Measurements from ENCODE around the gene PRKRA. TPM values are rescaled to one million over a fixed set of nuclear protein-coding genes. Genes with fewer than 3 reads are reported as not detected.

The PRKRA gene
- total RNA-seq, 1 donor from 2014 or later: 79.3 TPM

DNA sequence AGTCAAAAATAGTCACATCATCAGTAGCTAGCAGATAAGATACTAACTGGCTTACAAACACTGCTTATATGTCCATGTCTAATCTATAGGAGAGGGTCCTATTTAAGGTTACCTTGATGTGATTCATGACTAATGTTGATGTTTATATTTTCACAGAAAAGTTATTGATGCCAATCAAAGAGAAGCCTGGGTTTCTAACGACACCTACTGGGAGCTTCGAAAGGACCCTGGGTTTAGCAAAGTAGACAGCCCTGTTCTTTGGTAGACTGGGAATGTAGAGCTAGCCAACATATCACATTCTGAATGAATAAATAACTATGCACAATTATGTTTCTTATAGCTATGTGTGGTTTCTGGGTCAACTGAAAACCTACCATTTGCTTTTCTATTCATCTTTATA is 55.7 kb downstream of the PRKRA start:
- H3K4me3 ChIP-seq: no peak overlapping the region

DNA sequence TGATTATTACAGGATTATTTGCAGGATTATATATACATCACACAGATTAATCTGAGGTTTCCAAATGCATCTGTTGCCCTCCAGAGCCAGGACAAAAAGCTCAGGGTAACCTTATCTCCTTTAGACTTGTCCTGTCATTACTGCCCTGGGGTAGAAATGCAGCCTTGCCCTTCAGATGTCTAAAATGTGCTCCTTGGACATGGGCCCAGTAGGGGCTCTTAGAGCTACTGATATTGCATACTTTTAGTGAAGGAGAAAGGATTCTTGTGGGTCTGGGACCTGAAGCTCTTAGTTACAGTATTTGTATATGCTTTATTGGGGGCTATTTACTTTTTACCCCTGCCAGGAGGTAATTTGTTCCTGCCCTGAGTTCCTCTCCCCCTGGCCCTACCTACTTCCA is 56.1 kb downstream of the PRKRA start:
- no peaks in the 10 kb centered on the region for H3K36me3 ChIP-seq
- intact Hi-C loops (cut with DNase I): no loop called here
- H3K4me3 ChIP-seq: no peak overlapping the region
- DNase-seq (ENCODE audit: extremely low spot score in 2 of 2): no peak
- TF ChIP-seq, protein P1, sequence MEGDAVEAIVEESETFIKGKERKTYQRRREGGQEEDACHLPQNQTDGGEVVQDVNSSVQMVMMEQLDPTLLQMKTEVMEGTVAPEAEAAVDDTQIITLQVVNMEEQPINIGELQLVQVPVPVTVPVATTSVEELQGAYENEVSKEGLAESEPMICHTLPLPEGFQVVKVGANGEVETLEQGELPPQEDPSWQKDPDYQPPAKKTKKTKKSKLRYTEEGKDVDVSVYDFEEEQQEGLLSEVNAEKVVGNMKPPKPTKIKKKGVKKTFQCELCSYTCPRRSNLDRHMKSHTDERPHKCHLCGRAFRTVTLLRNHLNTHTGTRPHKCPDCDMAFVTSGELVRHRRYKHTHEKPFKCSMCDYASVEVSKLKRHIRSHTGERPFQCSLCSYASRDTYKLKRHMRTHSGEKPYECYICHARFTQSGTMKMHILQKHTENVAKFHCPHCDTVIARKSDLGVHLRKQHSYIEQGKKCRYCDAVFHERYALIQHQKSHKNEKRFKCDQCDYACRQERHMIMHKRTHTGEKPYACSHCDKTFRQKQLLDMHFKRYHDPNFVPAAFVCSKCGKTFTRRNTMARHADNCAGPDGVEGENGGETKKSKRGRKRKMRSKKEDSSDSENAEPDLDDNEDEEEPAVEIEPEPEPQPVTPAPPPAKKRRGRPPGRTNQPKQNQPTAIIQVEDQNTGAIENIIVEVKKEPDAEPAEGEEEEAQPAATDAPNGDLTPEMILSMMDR (IDR thresholded peaks at IDR 0.05): no peak
- TF ChIP-seq POLR2AphosphoS5 (IDR thresholded peaks at IDR 0.05; ENCODE audit: insufficient read depth in 1 of 2, low read depth in 1 of 2) (no peak), POLR2A (IDR thresholded peaks at IDR 0.05) (no peak)
- no peaks in the 10 kb centered on the region for H3K4me1 ChIP-seq
- no peaks in the 10 kb centered on the region for H3K27me3 ChIP-seq
- no peak overlapping the region for H3K27ac ChIP-seq
- no peaks in the 10 kb centered on the region for H3K9me3 ChIP-seq

More for the DNA sequence above, 55.7 kb downstream of the PRKRA start:
- Histone ChIP-seq H3K27ac (no peak overlapping the region), H3K4me1 (no peaks in the 10 kb centered on the region), H3K9me3 (no peaks in the 10 kb centered on the region), H3K27me3 (no peaks in the 10 kb centered on the region), H3K36me3 (no peaks in the 10 kb centered on the region)
- intact Hi-C loops (cut with DNase I): no loop called here
- TF ChIP-seq, protein P1 (IDR thresholded peaks at IDR 0.05): no peak
- no peak for TF ChIP-seq POLR2AphosphoS5 (IDR thresholded peaks at IDR 0.05; ENCODE audit: insufficient read depth in 1 of 2, low read depth in 1 of 2)
- no peak for TF ChIP-seq POLR2A (IDR thresholded peaks at IDR 0.05)
- DNase-seq (ENCODE audit: extremely low spot score in 2 of 2): no peak

DNA sequence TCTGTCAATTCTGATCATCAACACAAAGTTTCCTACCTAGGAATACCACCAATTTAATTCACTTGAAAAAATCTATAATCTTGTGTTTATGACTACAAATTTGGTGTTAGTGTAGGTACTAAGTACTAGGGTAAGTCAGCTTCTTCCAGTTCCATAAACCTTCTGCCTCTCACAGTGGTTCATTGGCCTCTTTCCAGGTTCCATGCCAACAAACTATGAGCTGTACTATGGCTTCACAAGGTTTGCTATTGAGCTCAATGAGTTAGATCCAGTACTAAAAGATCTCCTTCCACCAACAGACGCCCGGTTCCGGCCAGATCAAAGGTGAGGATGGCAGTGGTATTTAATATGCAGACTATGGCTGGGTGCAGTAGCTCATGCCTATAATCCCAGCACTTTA is 58.8 kb downstream of the PRKRA start:
- DNase-seq (ENCODE audit: extremely low spot score in 2 of 2): no peak
- H3K27me3 ChIP-seq: no peaks in the 10 kb centered on the region
- intact Hi-C loops (cut with DNase I): no loop called here

DNA sequence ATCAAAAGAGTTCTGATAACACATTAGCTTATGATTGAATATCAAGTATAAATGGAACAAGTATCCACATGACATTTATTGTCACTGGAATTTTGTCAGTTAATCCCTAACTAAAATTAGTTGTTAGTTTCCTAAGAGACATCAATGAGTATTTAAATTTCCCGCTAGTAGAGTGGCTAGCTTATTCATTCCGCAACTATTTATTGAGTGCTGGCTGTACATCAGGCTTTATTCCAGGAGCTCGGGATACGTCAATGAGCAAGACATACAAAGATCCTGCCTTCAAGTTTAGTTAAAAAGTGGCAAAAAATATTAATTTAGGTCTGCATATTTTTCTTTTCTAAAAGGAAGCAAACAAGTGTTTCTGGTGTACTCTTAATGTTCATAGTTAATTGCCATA is 59.3 kb downstream of the PRKRA start:
- intact Hi-C loops (cut with DNase I): no loop called here
- H3K27ac ChIP-seq: no peak overlapping the region

More for the DNA sequence above, 58.8 kb downstream of the PRKRA start:
- H3K4me1 ChIP-seq: no peaks in the 10 kb centered on the region
- H3K27ac ChIP-seq: no peak overlapping the region
- no peaks in the 10 kb centered on the region for H3K9me3 ChIP-seq
- TF ChIP-seq POLR2AphosphoS5 (IDR thresholded peaks at IDR 0.05; ENCODE audit: insufficient read depth in 1 of 2, low read depth in 1 of 2): no peak
- H3K4me3 ChIP-seq: no peak overlapping the region
- no peaks in the 10 kb centered on the region for H3K36me3 ChIP-seq

DNA sequence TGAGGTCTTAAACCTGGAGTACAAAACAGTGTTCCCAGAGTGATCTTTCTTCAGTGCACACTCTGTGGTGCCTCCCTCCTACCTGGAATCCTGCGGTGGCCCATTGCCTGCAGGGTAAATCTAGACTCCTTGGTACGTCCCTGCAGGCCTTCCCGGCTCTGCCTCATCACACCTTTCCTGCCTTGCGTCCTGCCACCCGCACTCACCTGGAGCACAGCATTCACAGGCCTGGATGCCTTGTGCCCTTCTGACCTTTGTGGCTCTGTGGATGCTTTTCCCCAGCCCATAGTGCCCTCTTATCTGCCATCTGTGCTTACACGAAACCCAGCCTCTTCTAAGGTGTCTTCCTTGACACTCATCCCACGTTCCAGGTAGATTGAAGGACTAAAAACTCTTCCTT is 62.7 kb downstream of the PRKRA start:
- Histone ChIP-seq H3K4me1 (no peaks in the 10 kb centered on the region), H3K36me3 (no peaks in the 10 kb centered on the region), H3K27ac (no peak overlapping the region), H3K27me3 (no peaks in the 10 kb centered on the region), H3K4me3 (no peak overlapping the region), H3K9me3 (no peaks in the 10 kb centered on the region)
- intact Hi-C loops (cut with DNase I): no loop called here
- DNase-seq (ENCODE audit: extremely low spot score in 2 of 2): no peak
- TF ChIP-seq POLR2A (IDR thresholded peaks at IDR 0.05) (no peak), POLR2AphosphoS5 (IDR thresholded peaks at IDR 0.05; ENCODE audit: insufficient read depth in 1 of 2, low read depth in 1 of 2) (no peak)
- TF ChIP-seq, protein P1 (IDR thresholded peaks at IDR 0.05): no peak

More for the DNA sequence above, 59.3 kb downstream of the PRKRA start:
- TF ChIP-seq POLR2A (IDR thresholded peaks at IDR 0.05): no peak
- TF ChIP-seq, protein P1 (IDR thresholded peaks at IDR 0.05): no peak
- TF ChIP-seq POLR2AphosphoS5 (IDR thresholded peaks at IDR 0.05; ENCODE audit: insufficient read depth in 1 of 2, low read depth in 1 of 2): no peak
- H3K4me1 ChIP-seq: no peaks in the 10 kb centered on the region
- no peaks in the 10 kb centered on the region for H3K9me3 ChIP-seq
- H3K27me3 ChIP-seq: no peaks in the 10 kb centered on the region
- no peaks in the 10 kb centered on the region for H3K36me3 ChIP-seq
- DNase-seq (ENCODE audit: extremely low spot score in 2 of 2): no peak
- H3K4me3 ChIP-seq: no peak overlapping the region
